ENCODE measurements around the gene SETX.

GRCh38 chr9:132357764-132358163, 3.0 kb upstream of the SETX start:
- TF ChIP-seq CTCF (IDR thresholded peaks at IDR 0.05) (no peak), POLR2A (IDR thresholded peaks at IDR 0.05) (no peak)
